Parathyroid adenoma (tissue), 2 donors: ENCODE data around the gene ZNF106.

Experiments
- H2AFZ ChIP-seq: fragments of 300-600 bp; sonication (generic); one replicate; pipeline ENCODE4 v1.7.0; 2017; ENCODE audit warnings: antibody characterized with exemption, mild to moderate bottlenecking
- H3K27ac ChIP-seq: fragments of 300-600 bp; sonication (generic); one replicate; pipeline ENCODE4 v1.7.0; 2017
- H3K27me3 ChIP-seq: fragments of 300-600 bp; sonication (generic); one replicate; pipeline ENCODE4 v1.7.0; 2017; ENCODE audit warnings: low read length; ENCODE audit not compliant: control insufficient read depth, insufficient read depth
- H3K36me3 ChIP-seq: fragments of 300-600 bp; sonication (generic); one replicate; pipeline ENCODE4 v1.7.0; 2017; ENCODE audit warnings: low read length; ENCODE audit not compliant: control insufficient read depth, insufficient read depth
- H3K4me1 ChIP-seq: fragments of 300-600 bp; sonication (generic); one replicate; pipeline ENCODE4 v1.7.0; 2017; ENCODE audit warnings: control low read depth
- H3K4me2 ChIP-seq: fragments of 300-600 bp; sonication (generic); one replicate; pipeline ENCODE4 v1.7.0; 2017; ENCODE audit warnings: low read length
- H3K4me3 ChIP-seq: fragments of 300-600 bp; sonication (generic); one replicate; pipeline ENCODE4 v1.7.0; 2017; ENCODE audit warnings: low read depth, low read length
- H3K79me2 ChIP-seq: fragments of 300-600 bp; sonication (generic); one replicate; pipeline ENCODE4 v1.7.0; 2017; ENCODE audit warnings: control low read depth
- H3K9ac ChIP-seq: fragments of 300-600 bp; sonication (generic); one replicate; pipeline ENCODE4 v1.7.0; 2017; ENCODE audit warnings: mild to moderate bottlenecking
- H3K9me3 ChIP-seq: fragments of 300-600 bp; sonication (generic); one replicate; pipeline ENCODE4 v1.7.0; 2017; ENCODE audit warnings: low read length; ENCODE audit not compliant: control insufficient read depth
- TF ChIP-seq, protein P1 (sequence below): fragments of 300-600 bp; sonication (generic); IDR thresholded peaks from one replicate; pipeline ENCODE4 v1.7.0; 2017; ENCODE audit warnings: antibody characterized with exemption, mild to moderate bottlenecking
- donor health status: primary hyperparathyroidism.

The ZNF106 gene

DNA sequence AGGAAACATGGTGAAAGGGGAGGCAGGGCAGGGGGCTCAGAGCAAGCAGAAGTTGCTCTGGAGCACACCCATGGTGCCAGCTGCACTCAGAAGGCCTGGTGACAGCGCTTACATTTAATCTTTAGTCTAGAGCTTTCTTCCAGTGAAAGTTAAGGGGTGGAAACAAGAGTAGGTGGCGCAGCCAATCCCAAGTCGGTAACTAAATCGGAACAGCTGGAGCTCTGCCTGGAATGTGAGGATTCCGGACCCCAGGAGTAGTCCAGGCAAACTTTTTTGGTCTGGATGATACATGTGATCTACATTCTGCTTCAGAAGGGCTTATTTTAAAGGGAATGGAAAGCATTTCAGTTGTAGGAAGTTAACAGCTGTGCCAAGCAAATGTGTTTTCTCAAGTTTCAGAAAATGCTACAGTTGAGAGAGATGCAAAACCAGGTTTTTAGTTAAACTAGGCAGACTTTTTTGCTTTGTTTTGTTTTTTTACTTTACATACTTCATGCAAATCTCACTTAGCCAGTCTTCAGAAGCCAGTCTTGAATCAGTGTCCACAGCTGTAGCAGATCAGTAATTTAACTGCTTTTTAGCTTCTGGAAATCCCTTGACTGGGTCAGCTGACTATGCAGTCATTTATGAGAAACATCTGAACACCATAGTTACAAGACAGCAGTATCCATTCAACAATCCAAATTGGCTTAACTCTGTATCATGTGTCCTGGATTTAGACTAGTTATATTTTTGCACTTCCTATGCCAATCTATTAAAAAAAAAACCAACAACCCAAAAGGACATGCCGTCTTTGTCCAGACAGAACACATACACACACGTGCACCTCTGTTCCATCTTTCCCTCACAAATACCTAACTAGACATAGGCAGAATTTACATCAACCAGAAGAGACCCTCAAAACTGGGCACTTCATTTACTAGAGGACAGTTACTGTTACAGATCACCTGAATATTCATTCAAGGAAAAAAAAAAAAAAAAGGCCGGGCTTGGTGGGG is 33.2 kb downstream of the ZNF106 start:
- Histone ChIP-seq H3K36me3 (no peaks in the 10 kb centered on the region), H3K9me3 (no peaks in the 10 kb centered on the region), H3K4me3 (no peak overlapping the region), H3K4me2 (peak overlapping the region; percentile 19), H3K27ac (peak overlapping the region; percentile 54), H3K79me2 (peaks cover 3% of the 10 kb centered on the region), H3K27me3 (no peaks in the 10 kb centered on the region), H3K4me1 (no peaks in the 10 kb centered on the region), H2AFZ (peak overlapping the region; percentile 1), H3K9ac (no peak overlapping the region)
- TF ChIP-seq, protein P1, sequence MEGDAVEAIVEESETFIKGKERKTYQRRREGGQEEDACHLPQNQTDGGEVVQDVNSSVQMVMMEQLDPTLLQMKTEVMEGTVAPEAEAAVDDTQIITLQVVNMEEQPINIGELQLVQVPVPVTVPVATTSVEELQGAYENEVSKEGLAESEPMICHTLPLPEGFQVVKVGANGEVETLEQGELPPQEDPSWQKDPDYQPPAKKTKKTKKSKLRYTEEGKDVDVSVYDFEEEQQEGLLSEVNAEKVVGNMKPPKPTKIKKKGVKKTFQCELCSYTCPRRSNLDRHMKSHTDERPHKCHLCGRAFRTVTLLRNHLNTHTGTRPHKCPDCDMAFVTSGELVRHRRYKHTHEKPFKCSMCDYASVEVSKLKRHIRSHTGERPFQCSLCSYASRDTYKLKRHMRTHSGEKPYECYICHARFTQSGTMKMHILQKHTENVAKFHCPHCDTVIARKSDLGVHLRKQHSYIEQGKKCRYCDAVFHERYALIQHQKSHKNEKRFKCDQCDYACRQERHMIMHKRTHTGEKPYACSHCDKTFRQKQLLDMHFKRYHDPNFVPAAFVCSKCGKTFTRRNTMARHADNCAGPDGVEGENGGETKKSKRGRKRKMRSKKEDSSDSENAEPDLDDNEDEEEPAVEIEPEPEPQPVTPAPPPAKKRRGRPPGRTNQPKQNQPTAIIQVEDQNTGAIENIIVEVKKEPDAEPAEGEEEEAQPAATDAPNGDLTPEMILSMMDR, result no peak

DNA sequence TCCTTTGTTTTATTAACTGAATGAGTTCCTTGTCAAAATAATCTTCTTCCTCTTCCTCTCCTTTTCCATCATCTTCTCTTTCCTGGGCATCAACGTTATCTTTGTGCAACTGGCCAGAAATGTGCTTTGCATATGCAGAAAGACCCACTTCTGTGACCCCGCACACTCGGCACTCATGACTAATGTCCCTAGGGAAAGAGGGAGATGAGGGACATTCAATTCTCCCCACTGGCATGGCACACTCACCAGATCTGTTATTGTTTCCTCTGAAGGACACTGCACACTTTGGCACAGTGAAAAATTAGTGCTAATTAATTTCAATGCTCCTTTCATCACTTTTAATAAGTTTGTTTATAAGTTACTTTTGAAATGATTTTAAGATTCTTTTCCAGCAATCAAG is 34.0 kb downstream of the ZNF106 start:
- Histone ChIP-seq H3K9ac (no peak overlapping the region), H3K4me2 (no peak overlapping the region), H3K4me3 (no peak overlapping the region), H2AFZ (no peak overlapping the region), H3K27me3 (no peaks in the 10 kb centered on the region), H3K79me2 (no peaks in the 10 kb centered on the region), H3K36me3 (no peaks in the 10 kb centered on the region), H3K9me3 (no peaks in the 10 kb centered on the region), H3K4me1 (no peaks in the 10 kb centered on the region), H3K27ac (peak overlapping the region; percentile 54)
- TF ChIP-seq, protein P1, result no peak

DNA sequence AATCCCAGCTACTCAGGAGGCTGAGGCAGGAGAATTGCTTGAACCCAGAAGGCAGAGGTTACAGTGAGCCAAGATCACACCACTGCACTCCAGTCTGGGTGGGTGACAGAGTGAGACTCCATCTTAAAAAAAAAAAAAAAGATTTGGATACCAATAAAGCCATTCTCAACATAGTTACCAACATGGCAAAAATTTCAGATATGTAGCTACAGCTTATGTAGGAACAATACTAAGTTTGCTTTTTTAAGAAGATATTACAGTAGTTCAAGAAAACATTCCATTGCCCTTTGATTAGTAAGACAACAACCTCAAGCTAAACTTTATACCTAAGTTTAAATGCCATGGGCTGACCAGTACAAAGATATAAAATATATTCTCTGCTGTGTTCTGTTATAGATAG is 34.4 kb downstream of the ZNF106 start:
- Histone ChIP-seq H3K4me3 (no peak overlapping the region), H3K9ac (no peak overlapping the region), H2AFZ (no peak overlapping the region), H3K4me2 (no peak overlapping the region), H3K27ac (no peak overlapping the region), H3K79me2 (no peaks in the 10 kb centered on the region), H3K9me3 (no peaks in the 10 kb centered on the region), H3K27me3 (no peaks in the 10 kb centered on the region), H3K4me1 (no peaks in the 10 kb centered on the region), H3K36me3 (no peaks in the 10 kb centered on the region)
- TF ChIP-seq, protein P1, result no peak

DNA sequence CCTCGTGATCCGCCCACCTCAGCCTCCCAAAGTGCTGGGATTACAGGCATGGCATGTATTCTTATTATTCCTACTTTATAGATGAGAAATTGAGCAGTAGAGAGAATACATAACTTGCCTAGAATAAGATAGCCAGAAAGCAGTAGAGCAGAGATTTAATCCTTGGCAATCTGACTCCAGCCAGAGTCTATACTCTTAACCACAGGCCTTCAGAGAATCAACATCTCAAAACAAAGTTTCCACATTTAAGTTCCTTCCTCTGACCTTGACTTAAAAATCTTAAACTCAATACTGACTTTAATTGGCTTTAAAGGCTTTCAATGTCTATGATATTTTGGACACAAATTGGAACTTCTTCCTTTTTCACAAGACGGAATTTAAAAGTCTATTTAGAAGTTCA is 37.1 kb downstream of the ZNF106 start:
- Histone ChIP-seq H3K4me3 (no peak overlapping the region), H2AFZ (no peak overlapping the region), H3K27ac (no peak overlapping the region), H3K9me3 (no peaks in the 10 kb centered on the region), H3K27me3 (no peaks in the 10 kb centered on the region), H3K79me2 (no peaks in the 10 kb centered on the region), H3K4me2 (no peak overlapping the region), H3K36me3 (no peaks in the 10 kb centered on the region), H3K4me1 (no peaks in the 10 kb centered on the region), H3K9ac (no peak overlapping the region)
- TF ChIP-seq, protein P1, result no peak
